GM12864 (cell line): ENCODE measurements around the gene IL31RA.

Experiments
- DNase-seq: peaks from one replicate; pipeline ENCODE4 v3.0.0-alpha.2; 2011; ENCODE audit warnings: low read depth
- H3K4me3 ChIP-seq: 2 replicates; pipeline ENCODE4 v1.5.1; 2011; ENCODE audit warnings: mild to moderate bottlenecking, low read depth, low read length, control low read depth
- TF ChIP-seq, protein P1 (sequence below): IDR thresholded peaks from 2 replicates; pipeline ENCODE4 v1.5.1; 2011; ENCODE audit warnings: low read depth, mild to moderate bottlenecking, moderate library complexity, low read length, control low read depth, inconsistent platforms; ENCODE audit errors: missing control alignments

IL31RA gene

DNA sequence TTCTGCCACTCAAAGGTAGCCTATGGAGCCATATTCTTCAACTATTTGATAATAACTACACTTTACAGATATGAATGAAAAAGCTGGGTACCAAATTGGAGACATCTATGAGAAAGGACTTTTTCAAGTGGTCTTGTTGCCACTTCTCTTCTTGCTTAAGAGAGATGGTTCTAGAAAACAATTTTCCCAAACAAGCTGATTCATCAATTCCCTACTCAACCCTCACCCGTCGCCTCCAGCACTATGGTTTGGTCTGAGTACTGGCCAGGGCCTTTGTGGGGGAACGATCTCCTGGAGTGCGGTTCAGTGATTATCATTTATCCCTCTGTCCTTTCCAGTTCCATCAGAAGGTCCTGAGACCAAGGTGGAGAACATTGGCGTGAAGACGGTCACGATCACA is 56.8 kb downstream of the IL31RA start:
- TF ChIP-seq, protein P1, sequence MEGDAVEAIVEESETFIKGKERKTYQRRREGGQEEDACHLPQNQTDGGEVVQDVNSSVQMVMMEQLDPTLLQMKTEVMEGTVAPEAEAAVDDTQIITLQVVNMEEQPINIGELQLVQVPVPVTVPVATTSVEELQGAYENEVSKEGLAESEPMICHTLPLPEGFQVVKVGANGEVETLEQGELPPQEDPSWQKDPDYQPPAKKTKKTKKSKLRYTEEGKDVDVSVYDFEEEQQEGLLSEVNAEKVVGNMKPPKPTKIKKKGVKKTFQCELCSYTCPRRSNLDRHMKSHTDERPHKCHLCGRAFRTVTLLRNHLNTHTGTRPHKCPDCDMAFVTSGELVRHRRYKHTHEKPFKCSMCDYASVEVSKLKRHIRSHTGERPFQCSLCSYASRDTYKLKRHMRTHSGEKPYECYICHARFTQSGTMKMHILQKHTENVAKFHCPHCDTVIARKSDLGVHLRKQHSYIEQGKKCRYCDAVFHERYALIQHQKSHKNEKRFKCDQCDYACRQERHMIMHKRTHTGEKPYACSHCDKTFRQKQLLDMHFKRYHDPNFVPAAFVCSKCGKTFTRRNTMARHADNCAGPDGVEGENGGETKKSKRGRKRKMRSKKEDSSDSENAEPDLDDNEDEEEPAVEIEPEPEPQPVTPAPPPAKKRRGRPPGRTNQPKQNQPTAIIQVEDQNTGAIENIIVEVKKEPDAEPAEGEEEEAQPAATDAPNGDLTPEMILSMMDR = no peak
- no peak for DNase-seq
- H3K4me3 ChIP-seq = no peak overlapping the region

DNA sequence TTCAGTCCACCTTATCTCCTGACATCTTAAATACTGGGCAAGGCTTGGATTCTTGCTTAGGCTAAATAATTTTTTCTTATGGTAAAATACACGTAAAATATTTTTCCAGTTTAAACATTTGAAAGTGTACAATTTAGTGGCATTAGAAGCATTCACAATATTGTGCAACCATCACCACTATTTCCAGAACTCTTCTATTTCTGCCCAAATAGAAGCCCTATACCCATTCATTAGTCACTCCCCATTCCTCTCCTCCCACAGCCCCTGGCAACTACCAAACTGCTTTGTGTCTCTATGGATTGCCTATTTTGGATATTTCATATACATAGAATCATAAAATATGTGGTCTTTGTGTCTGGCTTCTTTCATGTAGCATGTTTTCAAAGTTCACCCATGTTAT is 57.6 kb downstream of the IL31RA start:
- TF ChIP-seq, protein P1 = no peak
- no peak for DNase-seq
- H3K4me3 ChIP-seq = no peak overlapping the region

DNA sequence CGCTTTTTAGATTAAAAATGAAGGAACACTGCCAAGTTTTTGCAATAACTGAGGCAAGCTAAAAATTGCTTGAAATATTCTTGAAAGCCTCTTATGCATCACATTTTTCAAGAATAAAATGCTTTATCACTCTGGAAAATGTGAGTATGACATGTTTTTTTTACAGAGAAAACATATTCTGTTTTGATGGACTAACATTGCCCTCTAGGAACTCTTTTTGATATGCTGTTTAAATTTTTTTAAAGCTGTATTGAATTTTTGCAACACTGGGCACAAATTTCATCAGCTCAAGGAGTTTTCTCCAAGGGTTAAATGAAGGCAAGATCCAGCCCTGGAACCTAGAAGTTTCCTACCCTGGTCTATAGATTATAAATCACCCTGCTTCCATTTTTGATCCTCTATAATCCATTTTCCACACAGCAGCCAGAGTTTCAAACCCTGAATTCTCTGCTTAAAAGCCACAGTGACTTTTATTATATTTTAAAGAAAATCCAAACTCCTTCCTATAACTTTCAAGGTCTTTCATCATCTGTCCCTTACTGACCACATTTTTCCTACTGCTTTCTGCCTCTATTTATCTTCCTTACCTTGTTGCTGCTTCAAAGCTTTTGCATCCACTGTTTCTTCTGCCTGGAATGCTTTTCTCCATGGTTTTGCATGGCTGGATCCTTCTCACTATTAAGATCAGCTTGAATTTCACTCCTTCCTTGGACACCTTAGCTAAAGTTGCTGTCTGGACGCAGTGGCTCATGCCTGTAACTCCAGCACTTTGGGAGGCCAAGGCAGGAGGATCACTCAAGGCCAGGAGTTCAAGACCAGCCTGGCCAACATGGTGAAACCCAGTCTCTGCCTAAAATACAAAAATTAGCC is 60.9 kb downstream of the IL31RA start:
- no peak for DNase-seq
- H3K4me3 ChIP-seq = no peak overlapping the region
- TF ChIP-seq, protein P1 = no peak

DNA sequence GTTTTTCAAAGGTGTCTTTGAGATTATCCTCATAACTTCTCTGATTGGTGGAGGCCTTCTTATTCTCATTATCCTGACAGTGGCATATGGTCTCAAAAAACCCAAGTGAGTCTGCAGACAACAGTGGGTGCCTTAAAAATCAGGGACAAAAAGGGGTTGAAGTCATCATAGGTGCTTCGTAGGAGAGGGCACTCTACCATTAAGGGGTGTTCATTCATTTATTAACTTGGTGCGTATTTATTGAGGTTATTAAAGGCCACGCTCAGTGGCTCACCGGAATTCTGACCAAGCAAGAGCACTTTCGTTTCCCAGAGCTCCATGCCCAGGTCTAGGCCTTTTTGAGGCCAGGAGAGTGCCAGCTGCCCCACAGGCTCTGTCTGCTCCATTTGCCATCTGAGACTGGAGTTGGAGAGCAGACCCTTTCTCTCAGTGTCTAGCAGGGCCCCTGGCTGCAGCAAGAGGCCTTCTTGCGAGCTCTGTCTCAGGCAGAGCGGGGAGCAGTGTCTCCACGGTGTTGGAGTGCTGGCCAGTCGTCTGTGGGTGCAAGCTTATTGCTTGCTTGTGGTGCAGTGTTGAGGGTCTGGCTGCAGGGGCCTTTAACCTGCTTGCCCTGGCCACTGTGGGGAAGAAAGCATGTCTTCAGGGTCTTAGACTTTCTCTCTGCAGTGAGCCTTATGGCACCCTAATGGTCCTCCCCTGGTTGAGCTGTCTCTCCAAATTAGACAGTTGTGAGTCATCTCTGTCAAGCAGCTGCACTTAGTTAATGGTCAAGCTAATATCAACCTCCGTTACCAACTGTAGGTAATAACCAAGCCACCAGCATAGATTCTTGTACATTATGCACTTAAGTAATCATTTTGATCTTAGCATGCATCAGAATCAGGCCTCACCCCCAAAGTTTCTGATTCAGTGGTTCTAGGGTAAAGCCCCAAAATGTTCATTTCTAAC is 62.6 kb downstream of the IL31RA start:
- TF ChIP-seq, protein P1 = no peak
- no peak overlapping the region for H3K4me3 ChIP-seq
- no peak for DNase-seq

DNA sequence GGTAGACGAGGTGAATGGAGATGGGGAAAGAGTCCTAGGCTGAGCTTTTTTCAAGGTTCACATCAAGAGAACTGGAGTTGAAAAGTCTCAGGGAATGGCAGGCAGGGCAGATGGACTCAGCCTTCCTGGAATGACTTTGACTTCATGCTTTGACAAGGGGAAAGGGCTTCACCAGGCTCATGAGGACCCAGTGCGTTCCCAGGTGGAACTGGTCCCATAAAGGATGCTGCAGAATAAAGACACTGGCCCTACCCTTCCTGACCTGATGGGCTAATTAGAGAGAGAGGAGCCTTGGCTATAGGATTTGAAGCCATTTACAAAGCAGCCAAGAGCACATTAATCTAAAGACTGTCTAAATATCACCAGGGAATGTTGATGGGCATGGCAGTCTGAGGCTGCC is 63.8 kb downstream of the IL31RA start:
- TF ChIP-seq, protein P1 = no peak
- no peak for DNase-seq
- H3K4me3 ChIP-seq = no peak overlapping the region

DNA sequence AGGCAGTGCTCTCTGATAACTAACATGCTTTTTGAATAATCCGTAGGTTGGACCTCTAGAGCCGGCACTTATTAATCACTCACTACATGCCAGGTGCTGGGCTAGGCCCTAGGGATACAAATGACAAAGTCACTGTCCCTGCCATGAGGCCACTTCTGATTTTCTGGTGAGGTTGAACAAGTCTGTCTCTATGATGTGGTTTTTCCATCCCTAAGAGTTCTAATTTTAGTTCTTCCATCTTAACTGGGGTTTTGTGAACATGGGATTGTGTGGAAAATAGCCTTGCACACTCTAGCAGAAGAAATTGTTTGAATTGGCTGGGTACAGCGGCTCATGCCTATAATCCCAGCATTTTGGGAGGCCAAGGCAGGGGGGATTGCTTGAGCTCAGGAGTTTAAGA is 64.6 kb downstream of the IL31RA start:
- TF ChIP-seq, protein P1 = no peak
- no peak overlapping the region for H3K4me3 ChIP-seq
- no peak for DNase-seq
